H1 (cell line): ENCODE data around the gene RBM20. TPM values are rescaled to one million over a fixed set of nuclear protein-coding genes. Genes with fewer than 3 reads are reported as not detected.

Source experiments
- CTCF ChIA-PET: fragments of 300-600 bp; sonication (Branson Sonifier 250); formaldehyde crosslinking; loops from one replicate; lab custom pipeline; 2021; ENCODE audit not compliant: partially characterized antibody; lab: Charles Lee
- POLR2A ChIA-PET: fragments of 300-600 bp; sonication (Branson Sonifier 250); formaldehyde crosslinking; loops from one replicate; lab custom pipeline; 2021; ENCODE audit warnings: inconsistent platforms; ENCODE audit not compliant: partially characterized antibody; lab: Charles Lee
- DNase-seq, 2 experiments: peaks; one replicate each; pipeline versions ENCODE4 v3.0.0 to v3.0.0-alpha.2; 2010 to 2022; ENCODE audit warnings: low spot score in 2 of 2, low read depth in 1 of 2, mixed read lengths in 1 of 2
- FAIRE-seq: peaks from 2 replicates; lab custom pipeline; 2011; peaks lifted over from hg19 to GRCh38; lab: Jason Lieb, UNC
- H2AFZ ChIP-seq: 2 replicates; pipeline ENCODE4 v1.8.1; 2012; ENCODE audit warnings: low read length, inconsistent platforms
- H2AK5ac ChIP-seq: 2 replicates; pipeline ENCODE4 v1.6.1; 2013; ENCODE audit warnings: low read depth, low read length
- H2BK120ac ChIP-seq: replicated peaks from 2 replicates; pipeline ENCODE3; 2013; ENCODE audit warnings: low read depth, low read length, inconsistent platforms
- H2BK12ac ChIP-seq: 2 replicates; pipeline ENCODE4 v1.6.1; 2013; ENCODE audit warnings: low read depth, low read length
- H2BK15ac ChIP-seq: 2 replicates; pipeline ENCODE4 v1.6.1; 2013; ENCODE audit warnings: low read length
- H2BK20ac ChIP-seq: 2 replicates; pipeline ENCODE4 v1.6.1; 2013; ENCODE audit warnings: low read length
- H2BK5ac ChIP-seq: 2 replicates; pipeline ENCODE4 v1.6.1; 2013; ENCODE audit warnings: low read depth, low read length
- H3K14ac ChIP-seq: 2 replicates; pipeline ENCODE4 v1.6.1; 2013; ENCODE audit warnings: inconsistent platforms; ENCODE audit not compliant: insufficient read length
- H3K18ac ChIP-seq: 2 replicates; pipeline ENCODE4 v1.6.1; 2013; ENCODE audit warnings: low read length; ENCODE audit errors: extremely low read depth
- H3K23ac ChIP-seq: 2 replicates; pipeline ENCODE4 v1.6.1; 2013; ENCODE audit warnings: inconsistent platforms; ENCODE audit not compliant: insufficient read length
- H3K23me2 ChIP-seq: 2 replicates; pipeline ENCODE4 v1.6.1; 2013; ENCODE audit warnings: low read depth, low read length
- H3K27ac ChIP-seq: 2 replicates; pipeline ENCODE4 v1.6.1; 2011; ENCODE audit warnings: low read depth, low read length, inconsistent platforms
- H3K27me3 ChIP-seq, 4 experiments: replicated peaks in 1 of 4; 1 replicate in 1 of 4; 2 replicates in 3 of 4; pipeline versions ENCODE4 v1.6.1 to v1.8.1; 2011 to 2013; ENCODE audit warnings: low read length in 3 of 4, mild to moderate bottlenecking in 3 of 4, inconsistent platforms in 2 of 4, mixed read lengths in 2 of 4, moderate library complexity in 1 of 4; ENCODE audit not compliant: control insufficient read depth in 3 of 4, insufficient read depth in 3 of 4; ENCODE audit errors: extremely low read depth in 1 of 4
- H3K36me3 ChIP-seq, 4 experiments: 2 replicates each; pipeline versions ENCODE4 v1.6.1 to v1.8.1; 2011 to 2013; ENCODE audit warnings: mild to moderate bottlenecking in 4 of 4, low read length in 3 of 4, moderate library complexity in 2 of 4, control low read depth in 1 of 4, inconsistent platforms in 1 of 4; ENCODE audit not compliant: insufficient read depth in 4 of 4, control insufficient read depth in 2 of 4
- H3K4ac ChIP-seq: replicated peaks from 2 replicates; pipeline ENCODE3; 2013; ENCODE audit warnings: low read length, low read depth, mixed read lengths, inconsistent platforms; ENCODE audit not compliant: insufficient read length
- H3K4me1 ChIP-seq, 4 experiments: replicated peaks in 1 of 4; 1 replicate in 1 of 4; 2 replicates in 3 of 4; pipeline versions ENCODE4 v1.6.1 to v1.8.1; 2011 to 2013; ENCODE audit warnings: low read length in 3 of 4, inconsistent platforms in 2 of 4, mixed read lengths in 1 of 4; ENCODE audit not compliant: insufficient read depth in 4 of 4, control insufficient read depth in 3 of 4
- H3K4me2 ChIP-seq, 2 experiments: 2 replicates each; pipeline versions ENCODE4 v1.6.1 to v1.8.1; 2011 to 2013; ENCODE audit warnings: low read depth in 2 of 2, low read length in 2 of 2, control low read depth in 1 of 2, inconsistent platforms in 1 of 2, mild to moderate bottlenecking in 1 of 2; ENCODE audit not compliant: insufficient read depth in 1 of 2
- H3K4me3 ChIP-seq, 4 experiments: fragments of 200-600, 300-600 bp in 1 of 4; sonication (generic), shearing (Covaris generic), sonication (Bioruptor Twin) in 1 of 4; 2 replicates each; pipeline versions ENCODE4 v1.5.1 to v1.8.1; 2011 to 2016; ENCODE audit warnings: low read length in 4 of 4, low read depth in 3 of 4, control low read depth in 2 of 4, inconsistent platforms in 2 of 4, mild to moderate bottlenecking in 2 of 4, mixed read lengths in 1 of 4, moderate library complexity in 1 of 4; ENCODE audit not compliant: insufficient read depth in 2 of 4; ENCODE audit errors: extremely low read depth in 1 of 4
- H3K56ac ChIP-seq: replicated peaks from 2 replicates; pipeline ENCODE3; 2013; ENCODE audit warnings: low read depth, mild to moderate bottlenecking, mixed read lengths, low read length, inconsistent platforms; ENCODE audit not compliant: insufficient read length
- H3K79me1 ChIP-seq: 2 replicates; pipeline ENCODE4 v1.6.1; 2013; ENCODE audit warnings: low read depth, low read length, control low read depth
- H3K79me2 ChIP-seq, 2 experiments: 2 replicates each; pipeline versions ENCODE4 v1.6.1 to v1.8.1; 2012 to 2013; ENCODE audit warnings: low read length in 2 of 2, mild to moderate bottlenecking in 2 of 2, inconsistent platforms in 1 of 2; ENCODE audit not compliant: insufficient read depth in 2 of 2, control insufficient read depth in 1 of 2
- H3K9ac ChIP-seq, 4 experiments: replicated peaks in 1 of 4; 1 replicate in 1 of 4; 2 replicates in 3 of 4; pipeline versions ENCODE4 v1.6.1 to v1.8.1; 2011 to 2013; ENCODE audit warnings: low read depth in 3 of 4, low read length in 3 of 4, control low read depth in 2 of 4, mild to moderate bottlenecking in 2 of 4, moderate library complexity in 2 of 4, inconsistent platforms in 1 of 4; ENCODE audit errors: extremely low read depth in 1 of 4
- H3K9me3 ChIP-seq, 2 experiments: 2 replicates each; pipeline versions ENCODE4 v1.6.1 to v1.8.1; 2012 to 2013; ENCODE audit warnings: mild to moderate bottlenecking in 2 of 2, moderate library complexity in 2 of 2, control low read depth in 1 of 2, inconsistent platforms in 1 of 2, low read depth in 1 of 2, low read length in 1 of 2, mixed read lengths in 1 of 2; ENCODE audit not compliant: insufficient read depth in 2 of 2
- H4K20me1 ChIP-seq, 2 experiments: replicated peaks in 1 of 2; 2 replicates each; pipeline versions ENCODE3 to v1.8.1; 2011 to 2013; ENCODE audit warnings: inconsistent platforms in 2 of 2, low read length in 2 of 2, mild to moderate bottlenecking in 1 of 2; ENCODE audit not compliant: insufficient read depth in 2 of 2, control insufficient read depth in 1 of 2
- H4K5ac ChIP-seq: 2 replicates; pipeline ENCODE4 v1.6.1; 2013; ENCODE audit warnings: low read length, low read depth, mixed read lengths, inconsistent platforms; ENCODE audit not compliant: insufficient read length
- H4K8ac ChIP-seq: 2 replicates; pipeline ENCODE4 v1.8.0; 2013; ENCODE audit warnings: mild to moderate bottlenecking, moderate library complexity, low read length, inconsistent platforms; ENCODE audit not compliant: insufficient read depth; ENCODE audit errors: extremely low read depth
- H4K91ac ChIP-seq: replicated peaks from 2 replicates; pipeline ENCODE3; 2013; ENCODE audit warnings: low read length, mixed read lengths, inconsistent platforms; ENCODE audit not compliant: insufficient read length
- ATF2 ChIP-seq: IDR thresholded peaks from 2 replicates; pipeline ENCODE4 v1.6.1; 2012; ENCODE audit warnings: low read length, inconsistent platforms
- BCL11A ChIP-seq, 2 experiments: IDR thresholded peaks; one replicate each; pipeline ENCODE4 v1.6.1; 2011; ENCODE audit warnings: low read depth in 2 of 2, low read length in 2 of 2, mild to moderate bottlenecking in 2 of 2
- JUND ChIP-seq: IDR thresholded peaks from 2 replicates; pipeline ENCODE4 v1.6.1; 2011; ENCODE audit warnings: mild to moderate bottlenecking, improper control_type of control experiment, low read length
- NRF1 ChIP-seq: IDR thresholded peaks from 2 replicates; pipeline ENCODE4 v1.6.1; 2011; ENCODE audit warnings: mild to moderate bottlenecking, low read depth, low read length, improper control_type of control experiment
- SIX5 ChIP-seq: IDR thresholded peaks from 2 replicates; pipeline ENCODE4 v1.6.1; 2011; ENCODE audit warnings: mild to moderate bottlenecking, low read depth, low read length
- SP4 ChIP-seq: IDR thresholded peaks from 2 replicates; pipeline ENCODE4 v1.6.1; 2012; ENCODE audit warnings: low read length, inconsistent platforms
- TAF7 ChIP-seq: optimal IDR thresholded peaks from 2 replicates; pipeline ENCODE3; 2011; ENCODE audit warnings: low read depth, mild to moderate bottlenecking, inconsistent platforms, low read length, moderate library complexity, borderline replicate concordance
- USF2 ChIP-seq: IDR thresholded peaks from 2 replicates; pipeline ENCODE4 v1.6.1; 2011; ENCODE audit warnings: low read length, improper control_type of control experiment
- WGBS, 2 experiments: shearing (Covaris generic) in 1 of 2; methylation state at CpG; one replicate each; pipeline versions ENCODE4 v1.1.6 to v1.1.7; 2013 to 2015; ENCODE audit warnings: low lambda C conversion rate in 2 of 2, mixed read lengths in 2 of 2, inconsistent platforms in 1 of 2, low coverage in 1 of 2, missing lambda C conversion rate in 1 of 2; ENCODE audit not compliant: insufficient replicate concordance in 2 of 2, insufficient coverage in 1 of 2, insufficient read length in 1 of 2; ENCODE audit errors: extremely low coverage in 1 of 2, missing lambda C conversion rate in 1 of 2; 5-methylcytosine and 5-hydroxymethylcytosine counted together
- polyA plus RNA-seq, 7 experiments: library from polyadenylated mRNA; depleted of rRNA in 3 of 7; stranded (reverse) in 5 of 7; unstranded in 2 of 7; fragments of >200 nt in 5 of 7; fragments of 200-250 nt in 2 of 7; gene quantifications; 1 replicate in 5 of 7; 2 replicates in 1 of 7; 4 replicates in 1 of 7; pipeline versions ENCODE4 v1.2.1 to v1.2.3, GENCODE V29; 2011 to 2013; ENCODE audit warnings: missing spikeins in 2 of 7, mixed read lengths in 2 of 7
- total RNA-seq: library from RNA; stranded (reverse); fragmentation: NEBNext Ultra II Directional; extraction: Animal tissue kit (Norgen Biotek cat#: 25700); gene quantifications from 2 replicates; pipeline ENCODE4 v1.2.1, GENCODE V29; 2021

Gene RBM20
- total and polyA plus RNA-seq, 2 of the 8 experiments (the other 6 are each of a cell fraction or from before 2014, with no cell fraction given): 0.05 to 0.63 TPM

- Histone ChIP-seq H3K27ac (no peak overlapping the region), H3K36me3 (peaks cover 0 to 26% (median 3%) of the 10 kb centered on the region in 4 experiments; a peak in 2 of 8 replicates), H2BK20ac (no peak overlapping the region), H3K4me1 (no peaks in the 10 kb centered on the region), H3K9me3 (no peaks in the 10 kb centered on the region), H3K9ac (no peak overlapping the region), H3K4ac (no peak overlapping the region), H2BK12ac (no peak overlapping the region), H2BK15ac (no peak overlapping the region), H2AFZ (no peak overlapping the region), H3K56ac (no peak overlapping the region), H3K18ac (no peak overlapping the region), H4K8ac (no peak overlapping the region), H3K4me2 (no peak overlapping the region), H4K91ac (no peak overlapping the region), H2BK5ac (no peak overlapping the region), H3K79me1 (no peaks in the 10 kb centered on the region; the same call in 1 of the 2 replicates), H2AK5ac (no peak overlapping the region), H3K23me2 (no peaks in the 10 kb centered on the region), H3K79me2 (no peaks in the 10 kb centered on the region), H4K5ac (no peak overlapping the region), H3K14ac (no peak overlapping the region), H2BK120ac (no peak overlapping the region), H3K4me3 (no peak overlapping the region), H4K20me1 (peaks cover 0 to 2% of the 10 kb centered on the region in 2 experiments), H3K23ac (no peak overlapping the region), H3K27me3 (no peaks in the 10 kb centered on the region)
- no peak for FAIRE-seq
- TF ChIP-seq TAF7 (no peak), NRF1 (no peak), ATF2 (no peak), JUND (no peak), BCL11A (IDR thresholded peaks at IDR 0.05; ENCODE audit: low read depth in 2 of 2, low read length in 2 of 2) (no peak), SP4 (no peak), USF2 (no peak), SIX5 (no peak)
- 82% methylated on average over 4 of the region's 4 CpGs; no CpG with 5 or more reads in 1 of the 2 experiments for WGBS, 2 experiments
- POLR2A ChIA-PET: interaction anchor here (0.9 kb wide), 1 partner anchor 10 kb away, joined by 4 read pairs; the partner anchor contains the start of gene PDCD4
- CTCF ChIA-PET: interaction anchor here (0.7 to 1.3 kb wide), 2 partner anchors 119 to 136 kb away, joined by 3 read pairs; no protein-coding TSS in a partner anchor
- DNase-seq: no peak
Observed at GRCh38 chr10:110881905-110882304, 237.8 kb downstream of the RBM20 start.
